Heart left ventricle (tissue), 13 donors: Measurements from ENCODE around the gene OPHN1.

Experiments
- CTCF ChIP-seq, 12 donors: fragments of 200-600 bp; sonication (generic) in 4 of 12; IDR thresholded peaks; one replicate each; pipeline versions ENCODE4 v1.5.0 to v1.8.0; 2018 to 2022; ENCODE audit warnings: antibody characterized with exemption in 12 of 12, mild to moderate bottlenecking in 5 of 12
- POLR2A ChIP-seq, 2 donors: fragments of 450-650 bp; IDR thresholded peaks; one replicate each; pipeline ENCODE4 v1.6.1; 2017; ENCODE audit warnings: antibody characterized with exemption in 2 of 2, mild to moderate bottlenecking in 2 of 2, moderate library complexity in 2 of 2
- donor health status: ischemic (EF 13 %, LVEDD 7.1; RV severe dilation, severe dysfunction).
- donor health status: DM: no; HTN: yes; CAD: no.
- donor health status: DM: no; HTN: no; CAD: no.
- donor health status: ischemic (EF 25% LVEDD 6.9; RV normal size, moderate dysfunction).
- donor health status: ischemic (EF 25% LVEDD 5.7; RV mildly dilated, moderate dysfunction).
- donor health status: ischemic (EF 35%, LVEDD 5.7; RV mildly dilated, moderate dysfunction).
- donor health status: nonischemic (EF 11% LVEDD 7.7; RV severe dilation, severe dysfunction).
- donor health status: DM: yes; HTN: yes; CAD: no.
- donor health status: PGD.
- donor health status: ischemic (EF 29% LVEDD 5.4; RV normal size, mild dysfunction).
- donor health status: nonischemic (EF 23%, LVEDD 6.1; RV moderate dilation, normal function).

- no peak for TF ChIP-seq POLR2A (IDR thresholded peaks at IDR 0.05)
- no peak for TF ChIP-seq CTCF (IDR thresholded peaks at IDR 0.05)
These were observed 346.6 kb downstream of the OPHN1 start for GRCh38 chrX:68086709-68087108.
